Right lobe of liver (tissue), 6 donors: ENCODE measurements around the gene NDOR1. TPM values are rescaled to one million over a fixed set of nuclear protein-coding genes. Genes with fewer than 3 reads are reported as not detected.
A peak's percentile ranks its signal among the peaks of the same experiment; 100 is the strongest.

Source experiments
- ATAC-seq, 4 donors: fragments of 200-7000 bp; cut with Tn5 transposase; one replicate each; pipeline ENCODE4 v1.9.1; 2020; ENCODE audit warnings: mild to moderate bottlenecking in 4 of 4, moderate library complexity in 4 of 4
- DNase-seq, 3 donors: peaks; one replicate each; pipeline ENCODE4 v3.0.0-alpha.2; 2020
- H3K27ac ChIP-seq, 3 donors: fragments of 200-600 bp; one replicate each; pipeline ENCODE4 v1.8.0; 2022
- H3K27me3 ChIP-seq, 2 donors: fragments of 200-600 bp; one replicate each; pipeline ENCODE4 v1.8.0; 2022
- H3K36me3 ChIP-seq, 4 donors: fragments of 200-600 bp; sonication (generic) in 1 of 4; one replicate each; pipeline versions ENCODE4 v1.5.1 to v1.8.0; 2017 to 2022; ENCODE audit warnings: control low read depth in 1 of 4
- H3K4me1 ChIP-seq, 4 donors: fragments of 200-600 bp; sonication (generic) in 1 of 4; one replicate each; pipeline versions ENCODE4 v1.5.1 to v1.8.0; 2017 to 2022; ENCODE audit warnings: control low read depth in 1 of 4
- H3K4me3 ChIP-seq, 3 donors: fragments of 200-600 bp; one replicate each; pipeline ENCODE4 v1.8.0; 2022
- H3K9me3 ChIP-seq, 4 donors: fragments of 200-600 bp; sonication (generic) in 1 of 4; one replicate each; pipeline versions ENCODE4 v1.5.1 to v1.8.0; 2017 to 2022; ENCODE audit warnings: control low read depth in 1 of 4
- CTCF ChIP-seq, 4 donors: fragments of 200-600 bp in 3 of 4; fragments of 450-650 bp in 1 of 4; IDR thresholded peaks; one replicate each; pipeline versions ENCODE4 v1.5.1 to v1.8.0; 2016 to 2022; ENCODE audit warnings: antibody characterized with exemption in 4 of 4, mild to moderate bottlenecking in 2 of 4
- POLR2A ChIP-seq: fragments of 450-650 bp; IDR thresholded peaks from one replicate; pipeline ENCODE4 v1.6.1; 2017; ENCODE audit warnings: antibody characterized with exemption, mild to moderate bottlenecking
- WGBS: methylation state at CpG from one replicate; pipeline ENCODE4 v1.1.6; 2018; ENCODE audit warnings: low coverage, low lambda C conversion rate; ENCODE audit not compliant: insufficient coverage; ENCODE audit errors: missing lambda C conversion rate; 5-methylcytosine and 5-hydroxymethylcytosine counted together
- intact Hi-C, 2 donors: fragments of 100-400 bp; cut with DNase I; formaldehyde crosslinking; loops; one replicate each; pipeline versions ENCODE4 v1.11.2 to v1.14.1; 2022
- total RNA-seq, 6 experiments: library from RNA; depleted of rRNA in 2 of 6; stranded (reverse); fragments of >200 nt in 2 of 6; fragmentation: NEBNext Ultra II Directional in 3 of 6; extraction: Animal tissue kit (Norgen Biotek cat#: 25700) in 3 of 6; gene quantifications; one replicate each; pipeline versions ENCODE4 v1.1.0 to v1.2.4, GENCODE V29; 2016 to 2023
- donor health status: DM: no; HTN: yes; CAD: no.
- donor health status: DM: no; HTN: no; CAD: no.
- donor health status: DM: no; HTN: no; CAD: no.
- donor health status: DM: no; HTN: yes; CAD: no.
- donor health status: DM: no; HTN: yes; CAD: no.

The NDOR1 gene
- total RNA-seq, 6 experiments from 2014 or later = 4.7 to 9.6 (median 7.4) TPM

GRCh38 chr9:137161558-137162486 lies 43.7 kb upstream of the NDOR1 start:
- peaks cover 6 to 42% of the 10 kb centered on the region in 2 donors for H3K27me3 ChIP-seq
- DNase-seq (no peak), ATAC-seq (no peak)
- peaks cover 0 to 6% (median 0%) of the 10 kb centered on the region in 4 donors for H3K4me1 ChIP-seq
- H3K9me3 ChIP-seq = no peaks in the 10 kb centered on the region
- no peaks in the 10 kb centered on the region for H3K36me3 ChIP-seq
- H3K4me3 ChIP-seq = no peak overlapping the region
- intact Hi-C loops = loop anchor here in 1 of 2 donors (10.0 kb wide), 1 partner anchor 613 kb away; no protein-coding TSS in a partner anchor
- 13% methylated on average over 12 of the region's 71 CpGs for WGBS
- no peak overlapping the region for H3K27ac ChIP-seq
- TF ChIP-seq POLR2A = no peak
- no peak for TF ChIP-seq CTCF (IDR thresholded peaks at IDR 0.05)

GRCh38 chr9:137162505-137163364 lies 42.8 kb upstream of the NDOR1 start:
- peaks cover 0 to 8% (median 0%) of the 10 kb centered on the region in 4 donors for H3K4me1 ChIP-seq
- no peak overlapping the region for H3K27ac ChIP-seq
- ATAC-seq (peak; percentile 53 to 79 (median 74)), DNase-seq (peak in 1 of 3 donors; percentile 68)
- intact Hi-C loops = loop anchor here in 1 of 2 donors (10.0 kb wide), 1 partner anchor 612 kb away; no protein-coding TSS in a partner anchor
- no peaks in the 10 kb centered on the region for H3K36me3 ChIP-seq
- H3K4me3 ChIP-seq = peak overlapping the region in 1 of 3 donors; percentile 19
- 0% methylated on average over 4 of the region's 74 CpGs for WGBS
- TF ChIP-seq CTCF (IDR thresholded peaks at IDR 0.05) (peak in 3 of 4 donors; percentile 24 to 39 (median 35)), POLR2A (no peak)
- H3K9me3 ChIP-seq = no peaks in the 10 kb centered on the region
- H3K27me3 ChIP-seq = peaks cover 6 to 48% of the 10 kb centered on the region in 2 donors

- no peak for DNase-seq
- H3K9me3 ChIP-seq = no peaks in the 10 kb centered on the region
- peaks cover 6 to 53% of the 10 kb centered on the region in 2 donors for H3K27me3 ChIP-seq
- ATAC-seq = peak in 1 of 4 donors; percentile 4
- H3K4me3 ChIP-seq = peak overlapping the region in 1 of 3 donors; percentile 19
- no peaks in the 10 kb centered on the region for H3K36me3 ChIP-seq
- 12% methylated on average over 3 of the region's 26 CpGs for WGBS
- intact Hi-C loops = loop anchor here in 1 of 2 donors (10.0 kb wide), 1 partner anchor 611 kb away; no protein-coding TSS in a partner anchor
- peaks cover 0 to 14% (median 0%) of the 10 kb centered on the region in 4 donors for H3K4me1 ChIP-seq
- H3K27ac ChIP-seq = no peak overlapping the region
- TF ChIP-seq POLR2A = no peak
- TF ChIP-seq CTCF (IDR thresholded peaks at IDR 0.05) = no peak
These were observed 42.2 kb upstream of the NDOR1 start for GRCh38 chr9:137163365-137163715.

- ATAC-seq = no peak
- no peak for TF ChIP-seq CTCF (IDR thresholded peaks at IDR 0.05)
- no peak for TF ChIP-seq POLR2A
- peaks cover 6 to 57% of the 10 kb centered on the region in 2 donors for H3K27me3 ChIP-seq
- H3K4me1 ChIP-seq = peaks cover 0 to 18% (median 0%) of the 10 kb centered on the region in 4 donors
- no peak for DNase-seq
- no peak overlapping the region for H3K27ac ChIP-seq
- no peak overlapping the region for H3K4me3 ChIP-seq
- no CpG with 5 or more reads among the region's 22 CpGs for WGBS
- intact Hi-C loops = loop anchor here in 1 of 2 donors (10.0 kb wide), 1 partner anchor 611 kb away; no protein-coding TSS in a partner anchor
- no peaks in the 10 kb centered on the region for H3K9me3 ChIP-seq
- no peaks in the 10 kb centered on the region for H3K36me3 ChIP-seq
These were observed 41.7 kb upstream of the NDOR1 start for GRCh38 chr9:137163805-137164204.
